GM12892 (cell line): ENCODE results near the gene CACNA2D1.

Source experiments
- POLR2A ChIP-seq: IDR thresholded peaks from 2 replicates; pipeline ENCODE4 v1.6.1; 2011; ENCODE audit warnings: low read depth, low read length, control low read depth
- POLR2AphosphoS5 ChIP-seq: IDR thresholded peaks from 2 replicates; pipeline ENCODE4 v1.6.1; 2011; ENCODE audit warnings: low read depth, low read length, control low read depth

DNA sequence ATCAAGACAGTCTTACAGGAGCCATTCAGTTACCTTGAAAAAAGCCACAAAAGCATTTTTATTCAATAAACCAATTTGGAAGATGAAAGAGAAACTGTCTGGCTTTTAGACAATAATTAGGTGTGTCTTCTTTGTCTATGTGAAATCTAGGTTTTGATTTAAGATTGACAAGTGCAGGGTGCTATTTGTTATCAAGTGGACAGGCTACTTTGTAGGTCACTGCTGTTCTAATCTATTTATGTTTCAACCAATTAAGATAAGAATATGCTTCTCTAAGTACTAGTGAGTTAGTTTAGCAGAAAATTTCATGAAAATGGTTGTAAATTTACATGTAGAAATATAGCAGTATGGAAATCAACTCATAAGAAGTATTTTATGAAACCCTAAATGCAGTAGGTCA is 177.5 kb downstream of the CACNA2D1 start:
- TF ChIP-seq POLR2A (no peak), POLR2AphosphoS5 (no peak)
